ENCODE results near the gene NCLN. TPM values are rescaled to one million over a fixed set of nuclear protein-coding genes. Genes with fewer than 3 reads are reported as not detected.
A peak's percentile ranks its signal among the peaks of the same experiment; 100 is the strongest.

Gene NCLN
- total and polyA plus RNA-seq, 3 donors from 2014 or later = 50.2 to 65.5 (median 65.3) TPM

GRCh38 chr19:3187662-3188511 is 2.2 kb downstream of the NCLN start:
- no peak for DNase-seq
- H3K4me3 ChIP-seq = no peak overlapping the region
- intact Hi-C loops (cut with DNase I; ENCODE audit: low total_unique reads) = no loop called here
- H3K9me3 ChIP-seq = no peaks in the 10 kb centered on the region
- H3K27me3 ChIP-seq = no peaks in the 10 kb centered on the region
- H3K4me1 ChIP-seq = peaks cover 13% of the 10 kb centered on the region
- H3K27ac ChIP-seq = no peak overlapping the region
- TF ChIP-seq CTCF (IDR thresholded peaks at IDR 0.05) = no peak
- no peak for TF ChIP-seq POLR2A (IDR thresholded peaks at IDR 0.05)
- 84 to 89% methylated on average over 22 to 36 of the region's 36 CpGs for WGBS, 2 donors
- H3K36me3 ChIP-seq (ENCODE audit: low read depth, missing control alignments) = no peaks in the 10 kb centered on the region

GRCh38 chr19:3188627-3189596 is 3.2 kb downstream of the NCLN start:
- DNase-seq = no peak
- TF ChIP-seq POLR2A (IDR thresholded peaks at IDR 0.05) (no peak), CTCF (IDR thresholded peaks at IDR 0.05) (no peak)
- intact Hi-C loops (cut with DNase I; ENCODE audit: low total_unique reads) = no loop called here
- peak overlapping the region in 1 of 2 donors; percentile 45 for H3K27ac ChIP-seq
- WGBS, 2 donors = 94% methylated on average over 31 to 34 of the region's 35 CpGs
- no peak overlapping the region for H3K4me3 ChIP-seq
- H3K36me3 ChIP-seq (ENCODE audit: low read depth, missing control alignments) = no peaks in the 10 kb centered on the region
- no peaks in the 10 kb centered on the region for H3K27me3 ChIP-seq
- H3K4me1 ChIP-seq = peaks cover 13% of the 10 kb centered on the region
- no peaks in the 10 kb centered on the region for H3K9me3 ChIP-seq

DNA sequence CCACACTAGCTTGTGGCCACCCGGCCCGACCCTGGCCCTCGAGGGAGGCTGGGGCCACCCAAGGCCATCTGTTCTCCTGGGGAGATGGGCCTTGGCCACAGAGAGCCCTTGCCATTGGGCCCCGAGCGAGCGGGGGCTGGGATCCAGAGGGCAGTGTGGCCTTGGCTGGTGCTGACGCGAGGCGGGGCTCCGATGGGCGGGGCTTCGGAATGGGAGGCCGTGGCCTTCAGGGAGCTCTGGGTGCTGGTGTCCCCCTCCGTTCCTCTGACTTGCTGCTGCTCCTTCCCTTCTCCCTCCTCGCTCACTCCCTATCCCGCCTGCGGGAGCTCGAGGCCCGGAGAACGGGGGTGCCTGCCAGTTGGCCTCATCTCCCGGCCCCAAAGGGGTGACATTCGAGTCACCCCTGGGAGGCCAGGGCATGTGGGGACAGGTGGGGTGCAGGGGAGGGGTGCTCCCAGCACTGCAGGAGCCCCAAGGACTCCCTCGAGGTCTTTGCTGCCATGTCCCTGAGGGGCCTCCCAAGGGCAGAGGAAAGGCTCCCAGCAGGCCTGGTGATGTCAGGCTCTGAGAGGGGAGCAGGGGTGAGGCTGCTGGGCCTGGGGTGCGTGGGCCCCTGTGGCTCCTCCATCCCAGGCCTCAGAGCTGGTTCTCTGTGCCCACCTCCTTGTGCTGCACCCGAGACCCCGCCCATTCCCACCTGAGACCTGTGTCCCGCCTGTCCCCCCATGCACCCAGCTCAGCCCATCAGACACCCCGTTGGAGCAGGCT is 4.2 kb downstream of the NCLN start:
- 75 to 80% methylated on average over 4 to 28 of the region's 28 CpGs for WGBS, 2 donors
- DNase-seq = peak; percentile 50
- Histone ChIP-seq H3K4me3 (no peak overlapping the region), H3K36me3 (ENCODE audit: low read depth, missing control alignments) (no peaks in the 10 kb centered on the region), H3K27me3 (no peaks in the 10 kb centered on the region), H3K9me3 (no peaks in the 10 kb centered on the region), H3K27ac (peak overlapping the region in 1 of 2 donors; percentile 45), H3K4me1 (peaks cover 13% of the 10 kb centered on the region)
- intact Hi-C loops (cut with DNase I; ENCODE audit: low total_unique reads) = no loop called here
- TF ChIP-seq POLR2A (IDR thresholded peaks at IDR 0.05) = no peak
- no peak for TF ChIP-seq CTCF (IDR thresholded peaks at IDR 0.05)

- TF ChIP-seq CTCF (IDR thresholded peaks at IDR 0.05) = no peak
- no peak for TF ChIP-seq POLR2A (IDR thresholded peaks at IDR 0.05)
- no peaks in the 10 kb centered on the region for H3K27me3 ChIP-seq
- 83 to 94% methylated on average over 14 to 18 of the region's 18 CpGs for WGBS, 2 donors
- no peak overlapping the region for H3K4me3 ChIP-seq
- intact Hi-C loops (cut with DNase I; ENCODE audit: low total_unique reads) = no loop called here
- H3K27ac ChIP-seq = no peak overlapping the region
- peaks cover 13% of the 10 kb centered on the region for H3K4me1 ChIP-seq
- H3K36me3 ChIP-seq (ENCODE audit: low read depth, missing control alignments) = no peaks in the 10 kb centered on the region
- no peak for DNase-seq
- H3K9me3 ChIP-seq = no peaks in the 10 kb centered on the region
These were observed 4.7 kb downstream of the NCLN start for GRCh38 chr19:3190470-3190770.

All from testis (tissue), 3 donors.